Measurements from ENCODE around the gene KIAA0513.
A peak's percentile ranks its signal among the peaks of the same experiment; 100 is the strongest.

The KIAA0513 gene

GRCh38 chr16:85037050-85037410 lies 9.4 kb downstream of the KIAA0513 start:
- no peaks in the 10 kb centered on the region for H3K27me3 ChIP-seq

GRCh38 chr16:85037721-85038120 lies 10.1 kb downstream of the KIAA0513 start:
- no peaks in the 10 kb centered on the region for H3K27me3 ChIP-seq
- H3K9me3 ChIP-seq, result no peaks in the 10 kb centered on the region
- H3K4me1 ChIP-seq, result peaks cover 29% of the 10 kb centered on the region
- TF ChIP-seq CTCF (IDR thresholded peaks at IDR 0.05; ENCODE audit: low read depth, low read length), result no peak
- H3K4me3 ChIP-seq (ENCODE audit: low read depth, low read length), result no peak overlapping the region
- DNase-seq, result no peak
- no peaks in the 10 kb centered on the region for H3K36me3 ChIP-seq

More at GRCh38 chr16:85037050-85037410, 9.4 kb downstream of the KIAA0513 start:
- no peak for TF ChIP-seq CTCF (IDR thresholded peaks at IDR 0.05; ENCODE audit: low read depth, low read length)
- no peaks in the 10 kb centered on the region for H3K9me3 ChIP-seq
- DNase-seq, result no peak
- no peaks in the 10 kb centered on the region for H3K36me3 ChIP-seq
- no peak overlapping the region for H3K4me3 ChIP-seq (ENCODE audit: low read depth, low read length)
- H3K4me1 ChIP-seq, result peaks cover 26% of the 10 kb centered on the region

- H3K4me3 ChIP-seq (ENCODE audit: low read depth, low read length), result peak overlapping the region; percentile 28; the same call in 1 of the 2 replicates
- no peaks in the 10 kb centered on the region for H3K27me3 ChIP-seq
- peaks cover 29% of the 10 kb centered on the region for H3K4me1 ChIP-seq
- TF ChIP-seq CTCF (IDR thresholded peaks at IDR 0.05; ENCODE audit: low read depth, low read length), result no peak
- DNase-seq, result no peak
- no peaks in the 10 kb centered on the region for H3K36me3 ChIP-seq
- H3K9me3 ChIP-seq, result no peaks in the 10 kb centered on the region
Observed at GRCh38 chr16:85040685-85041084, 13.1 kb downstream of the KIAA0513 start.

- DNase-seq, result peak; percentile 70
- no peaks in the 10 kb centered on the region for H3K36me3 ChIP-seq
Observed at GRCh38 chr16:85041219-85042166, 13.9 kb downstream of the KIAA0513 start.

GRCh38 chr16:85042167-85042526 lies 14.6 kb downstream of the KIAA0513 start:
- no peak for TF ChIP-seq CTCF (IDR thresholded peaks at IDR 0.05; ENCODE audit: low read depth, low read length)
- Histone ChIP-seq H3K27me3 (no peaks in the 10 kb centered on the region), H3K9me3 (no peaks in the 10 kb centered on the region), H3K36me3 (no peaks in the 10 kb centered on the region), H3K4me3 (ENCODE audit: low read depth, low read length) (no peak overlapping the region), H3K4me1 (peaks cover 20% of the 10 kb centered on the region)
- no peak for DNase-seq

More at GRCh38 chr16:85041219-85042166, 13.9 kb downstream of the KIAA0513 start:
- Histone ChIP-seq H3K4me1 (peaks cover 23% of the 10 kb centered on the region), H3K27me3 (no peaks in the 10 kb centered on the region), H3K4me3 (ENCODE audit: low read depth, low read length) (peak overlapping the region; percentile 28), H3K9me3 (no peaks in the 10 kb centered on the region)
- no peak for TF ChIP-seq CTCF (IDR thresholded peaks at IDR 0.05; ENCODE audit: low read depth, low read length)

GRCh38 chr16:85042606-85043005 lies 15.0 kb downstream of the KIAA0513 start:
- Histone ChIP-seq H3K27me3 (no peaks in the 10 kb centered on the region), H3K4me1 (peaks cover 18% of the 10 kb centered on the region), H3K9me3 (no peaks in the 10 kb centered on the region), H3K4me3 (ENCODE audit: low read depth, low read length) (no peak overlapping the region), H3K36me3 (no peaks in the 10 kb centered on the region)
- no peak for DNase-seq
- TF ChIP-seq CTCF (IDR thresholded peaks at IDR 0.05; ENCODE audit: low read depth, low read length), result no peak
